Duodenal mucosa (tissue), 2 donors: ENCODE measurements around the gene SMIM1.

ENCODE experiments used
- H3K27ac ChIP-seq: one replicate; pipeline ENCODE4 v1.7.0; 2013; ENCODE audit warnings: low read depth, low read length
- H3K27me3 ChIP-seq, 2 donors: one replicate each; pipeline ENCODE4 v1.7.0; 2013; ENCODE audit warnings: low read length in 2 of 2, control low read depth in 1 of 2; ENCODE audit not compliant: insufficient read depth in 2 of 2, control insufficient read depth in 1 of 2
- H3K36me3 ChIP-seq, 2 donors: one replicate each; pipeline ENCODE4 v1.7.0; 2013; ENCODE audit warnings: low read length in 2 of 2, control low read depth in 1 of 2; ENCODE audit not compliant: insufficient read depth in 2 of 2, control insufficient read depth in 1 of 2
- H3K4me1 ChIP-seq, 2 donors: one replicate each; pipeline ENCODE4 v1.7.0; 2013; ENCODE audit warnings: low read length in 2 of 2, control low read depth in 1 of 2; ENCODE audit not compliant: insufficient read depth in 2 of 2, control insufficient read depth in 1 of 2
- H3K4me3 ChIP-seq, 2 donors: one replicate each; pipeline ENCODE4 v1.7.0; 2013; ENCODE audit warnings: low read length in 2 of 2, low read depth in 1 of 2
- H3K9ac ChIP-seq, 2 donors: one replicate each; pipeline ENCODE4 v1.7.0; 2013; ENCODE audit warnings: low read length in 2 of 2, low read depth in 1 of 2
- H3K9me3 ChIP-seq, 2 donors: one replicate each; pipeline ENCODE4 v1.7.0; 2013; ENCODE audit warnings: low read length in 2 of 2, control low read depth in 1 of 2; ENCODE audit not compliant: control insufficient read depth in 1 of 2

SMIM1 gene

DNA sequence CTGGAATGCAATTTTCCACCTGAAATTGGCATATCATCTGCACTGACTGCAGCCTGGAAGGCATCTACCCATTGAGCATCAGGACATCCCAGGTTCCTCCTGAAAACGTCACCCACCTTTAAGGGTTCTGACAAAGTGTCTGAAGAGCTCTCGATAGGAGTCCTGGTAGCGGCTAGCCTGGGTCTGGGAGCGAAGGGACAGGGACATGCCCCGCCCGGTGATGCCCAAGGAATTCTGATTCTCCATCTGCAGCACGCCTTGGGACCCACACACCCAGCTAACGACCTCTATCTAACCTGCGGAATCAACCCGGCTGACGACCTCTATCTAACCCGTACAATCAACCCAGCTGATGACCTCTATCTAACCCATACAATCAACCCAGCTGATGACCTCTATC, 33.6 kb upstream of the SMIM1 start:
- H3K27me3 ChIP-seq: no peaks in the 10 kb centered on the region
- H3K4me3 ChIP-seq: no peak overlapping the region
- H3K9me3 ChIP-seq: no peaks in the 10 kb centered on the region
- H3K4me1 ChIP-seq: no peaks in the 10 kb centered on the region
- no peak overlapping the region for H3K9ac ChIP-seq
- H3K27ac ChIP-seq: no peak overlapping the region
- peaks cover 0 to 19% of the 10 kb centered on the region in 2 donors for H3K36me3 ChIP-seq

- no peaks in the 10 kb centered on the region for H3K9me3 ChIP-seq
- no peak overlapping the region for H3K9ac ChIP-seq
- H3K4me3 ChIP-seq: no peak overlapping the region
- H3K27me3 ChIP-seq: no peaks in the 10 kb centered on the region
- H3K27ac ChIP-seq: no peak overlapping the region
- no peaks in the 10 kb centered on the region for H3K4me1 ChIP-seq
- H3K36me3 ChIP-seq: peaks cover 0 to 19% of the 10 kb centered on the region in 2 donors
Observed at GRCh38 chr1:3740042-3740441, 32.5 kb upstream of the SMIM1 start.

- Histone ChIP-seq H3K4me3 (no peak overlapping the region), H3K4me1 (no peaks in the 10 kb centered on the region), H3K9ac (no peak overlapping the region), H3K9me3 (no peaks in the 10 kb centered on the region), H3K27me3 (no peaks in the 10 kb centered on the region), H3K36me3 (peaks cover 0 to 18% of the 10 kb centered on the region in 2 donors), H3K27ac (no peak overlapping the region)
Observed at GRCh38 chr1:3740752-3741151, 31.8 kb upstream of the SMIM1 start.

- Histone ChIP-seq H3K4me3 (no peak overlapping the region), H3K9me3 (no peaks in the 10 kb centered on the region), H3K9ac (no peak overlapping the region), H3K4me1 (peaks cover 0 to 5% of the 10 kb centered on the region in 2 donors), H3K36me3 (peaks cover 0 to 17% of the 10 kb centered on the region in 2 donors), H3K27me3 (no peaks in the 10 kb centered on the region), H3K27ac (no peak overlapping the region)
Observed at GRCh38 chr1:3741566-3742438, 30.7 kb upstream of the SMIM1 start.

DNA sequence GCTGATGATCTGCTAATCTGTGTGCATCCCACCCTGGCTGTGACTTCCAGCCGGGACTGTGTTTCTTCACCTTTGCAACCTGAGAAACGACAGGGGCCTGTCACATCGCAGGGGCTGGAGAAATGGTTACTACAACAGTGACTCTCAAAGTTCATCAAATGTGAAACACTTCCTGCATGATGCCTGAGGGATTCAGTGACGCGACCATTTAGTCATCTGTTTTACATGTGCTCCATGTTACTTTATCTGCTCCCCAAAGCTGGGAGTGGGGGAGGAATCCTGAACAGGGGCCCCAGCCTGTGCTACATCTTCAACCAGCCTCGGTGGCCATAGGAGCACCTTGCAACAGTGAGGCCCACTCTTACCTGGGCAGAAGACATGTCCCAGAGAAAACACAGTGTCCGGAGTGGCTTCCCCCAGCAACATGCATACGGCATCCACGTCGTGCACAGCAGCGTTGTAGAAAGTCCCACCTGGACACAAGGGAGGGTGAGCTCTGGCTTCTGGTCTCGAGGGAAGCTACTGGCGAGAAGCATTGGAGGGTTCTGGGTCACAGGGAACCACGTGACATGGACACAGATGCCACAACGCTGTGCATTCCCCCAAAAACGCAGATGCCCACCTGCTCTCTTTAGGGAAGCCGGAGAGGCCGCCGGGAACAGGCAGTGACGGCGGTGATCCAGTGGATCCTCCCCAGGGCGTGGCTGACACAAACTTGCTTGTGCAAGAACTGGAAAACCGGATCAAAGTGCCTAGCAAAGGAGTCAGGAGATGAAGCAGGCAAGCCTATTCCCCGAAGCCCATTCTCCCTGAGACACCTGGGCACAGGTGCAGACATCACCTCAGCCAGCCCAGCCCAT, 29.9 kb upstream of the SMIM1 start:
- no peaks in the 10 kb centered on the region for H3K27me3 ChIP-seq
- peaks cover 1 to 5% of the 10 kb centered on the region in 2 donors for H3K4me1 ChIP-seq
- H3K36me3 ChIP-seq: peaks cover 0 to 17% of the 10 kb centered on the region in 2 donors
- no peak overlapping the region for H3K27ac ChIP-seq
- H3K9me3 ChIP-seq: no peaks in the 10 kb centered on the region
- no peak overlapping the region for H3K9ac ChIP-seq
- no peak overlapping the region for H3K4me3 ChIP-seq

DNA sequence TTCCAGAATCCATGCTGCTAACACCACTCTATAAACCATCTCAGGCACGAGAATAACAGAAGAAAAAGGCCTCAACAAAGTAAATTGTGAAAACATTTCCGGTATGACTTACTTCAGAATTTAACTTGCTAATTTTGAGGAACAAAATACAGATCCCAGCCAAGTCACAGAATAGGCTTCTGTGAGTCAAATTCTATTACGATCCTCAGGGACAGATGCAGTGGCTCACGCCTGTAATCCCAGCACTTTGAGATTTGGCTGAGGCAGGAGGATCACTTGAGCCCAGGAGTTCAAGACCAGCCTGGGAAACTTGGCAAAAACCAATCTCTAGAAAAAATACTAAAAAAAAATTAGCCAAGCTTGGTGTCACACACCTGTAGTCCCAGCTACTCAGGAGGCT, 29.1 kb upstream of the SMIM1 start:
- Histone ChIP-seq H3K9me3 (no peaks in the 10 kb centered on the region), H3K9ac (no peak overlapping the region), H3K36me3 (peaks cover 0 to 13% of the 10 kb centered on the region in 2 donors), H3K27me3 (no peaks in the 10 kb centered on the region), H3K4me3 (no peak overlapping the region), H3K27ac (no peak overlapping the region), H3K4me1 (peaks cover 7 to 11% of the 10 kb centered on the region in 2 donors)

GRCh38 chr1:3743826-3744225, 28.7 kb upstream of the SMIM1 start:
- Histone ChIP-seq H3K27me3 (no peaks in the 10 kb centered on the region), H3K4me1 (peaks cover 7 to 11% of the 10 kb centered on the region in 2 donors), H3K9ac (no peak overlapping the region), H3K9me3 (no peaks in the 10 kb centered on the region), H3K27ac (no peak overlapping the region), H3K36me3 (peaks cover 0 to 9% of the 10 kb centered on the region in 2 donors), H3K4me3 (no peak overlapping the region)

- no peak overlapping the region for H3K27ac ChIP-seq
- H3K9ac ChIP-seq: no peak overlapping the region
- H3K4me1 ChIP-seq: peaks cover 7 to 11% of the 10 kb centered on the region in 2 donors
- no peaks in the 10 kb centered on the region for H3K27me3 ChIP-seq
- no peak overlapping the region for H3K4me3 ChIP-seq
- no peaks in the 10 kb centered on the region for H3K9me3 ChIP-seq
- H3K36me3 ChIP-seq: peaks cover 0 to 8% of the 10 kb centered on the region in 2 donors
Observed at GRCh38 chr1:3744646-3745045, 27.9 kb upstream of the SMIM1 start.

DNA sequence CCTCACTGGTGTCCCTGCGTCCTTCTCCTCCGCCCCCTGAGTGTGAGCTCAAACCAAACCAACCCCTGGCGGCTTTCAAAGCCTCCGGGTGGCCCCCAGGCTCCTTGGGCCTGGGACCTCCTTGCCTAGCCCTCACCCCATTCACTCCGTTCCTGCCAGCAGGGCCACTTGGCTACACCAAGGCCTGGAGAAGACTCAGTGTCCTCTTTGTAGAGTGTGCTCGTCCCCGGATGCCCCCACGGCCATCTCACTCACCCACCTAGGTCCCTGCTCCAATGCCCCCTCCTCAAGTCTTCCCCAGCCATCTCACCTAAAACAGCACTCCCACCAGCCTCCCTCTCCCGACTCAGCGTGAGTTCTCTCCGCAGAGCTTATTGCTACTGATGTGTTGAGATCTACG, 27.5 kb upstream of the SMIM1 start:
- no peaks in the 10 kb centered on the region for H3K9me3 ChIP-seq
- H3K4me3 ChIP-seq: no peak overlapping the region
- no peak overlapping the region for H3K27ac ChIP-seq
- H3K36me3 ChIP-seq: peaks cover 0 to 8% of the 10 kb centered on the region in 2 donors
- H3K27me3 ChIP-seq: no peaks in the 10 kb centered on the region
- no peak overlapping the region for H3K9ac ChIP-seq
- peaks cover 7 to 11% of the 10 kb centered on the region in 2 donors for H3K4me1 ChIP-seq
